Measurements from ENCODE around the gene CPT1C.

CPT1C gene

DNA sequence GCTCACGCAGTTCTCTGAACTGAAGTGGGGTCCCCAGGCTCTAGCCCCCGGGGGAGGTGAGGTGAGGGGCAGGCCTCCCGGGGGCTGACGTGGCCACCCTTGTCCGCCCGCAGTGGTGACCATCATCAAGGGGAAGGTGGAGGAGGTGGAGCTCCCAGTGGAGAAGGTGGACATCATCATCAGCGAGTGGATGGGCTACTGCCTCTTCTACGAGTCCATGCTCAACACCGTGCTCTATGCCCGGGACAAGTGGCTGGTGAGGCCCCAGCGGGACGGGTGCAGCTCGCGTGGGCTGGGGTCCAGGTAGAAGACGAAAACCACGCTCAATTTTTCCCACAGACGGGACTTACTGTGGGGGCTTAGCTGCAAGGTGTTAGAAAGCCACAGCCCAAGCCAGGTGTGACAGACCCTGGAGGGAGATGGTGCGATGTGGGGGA, 7.1 kb upstream of the CPT1C start:
- DNase-seq: no peak

GRCh38 chr19:49684251-49684982, 6.5 kb upstream of the CPT1C start:
- DNase-seq: no peak

- DNase-seq: no peak
Observed at GRCh38 chr19:49684983-49685553, 5.8 kb upstream of the CPT1C start.

DNA sequence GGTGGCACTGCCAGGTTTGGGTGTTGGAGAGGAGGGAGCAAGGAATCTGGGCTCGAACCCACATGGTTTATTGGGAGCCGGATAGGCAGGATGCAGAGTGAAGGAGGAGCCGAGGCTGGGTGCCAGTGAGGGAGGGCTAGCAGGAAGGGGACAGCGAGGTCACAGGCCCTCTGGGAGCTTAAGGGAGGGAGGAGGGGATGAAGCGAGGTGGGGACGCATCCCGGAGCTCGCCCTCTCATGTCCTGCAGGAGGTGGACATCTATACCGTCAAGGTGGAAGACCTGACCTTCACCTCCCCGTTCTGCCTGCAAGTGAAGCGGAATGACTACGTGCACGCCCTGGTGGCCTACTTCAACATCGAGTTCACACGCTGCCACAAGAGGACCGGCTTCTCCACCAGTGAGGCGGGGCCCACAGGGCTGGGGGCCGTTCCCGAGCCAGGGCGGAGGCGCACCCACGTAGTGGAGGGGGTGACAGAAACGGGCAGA, 5.0 kb upstream of the CPT1C start:
- DNase-seq: no peak

GRCh38 chr19:49686503-49687088, 4.3 kb upstream of the CPT1C start:
- DNase-seq: no peak

GRCh38 chr19:49687150-49687549, 3.8 kb upstream of the CPT1C start:
- no peak for DNase-seq

GRCh38 chr19:49687566-49688316, 3.2 kb upstream of the CPT1C start:
- DNase-seq: no peak

DNA sequence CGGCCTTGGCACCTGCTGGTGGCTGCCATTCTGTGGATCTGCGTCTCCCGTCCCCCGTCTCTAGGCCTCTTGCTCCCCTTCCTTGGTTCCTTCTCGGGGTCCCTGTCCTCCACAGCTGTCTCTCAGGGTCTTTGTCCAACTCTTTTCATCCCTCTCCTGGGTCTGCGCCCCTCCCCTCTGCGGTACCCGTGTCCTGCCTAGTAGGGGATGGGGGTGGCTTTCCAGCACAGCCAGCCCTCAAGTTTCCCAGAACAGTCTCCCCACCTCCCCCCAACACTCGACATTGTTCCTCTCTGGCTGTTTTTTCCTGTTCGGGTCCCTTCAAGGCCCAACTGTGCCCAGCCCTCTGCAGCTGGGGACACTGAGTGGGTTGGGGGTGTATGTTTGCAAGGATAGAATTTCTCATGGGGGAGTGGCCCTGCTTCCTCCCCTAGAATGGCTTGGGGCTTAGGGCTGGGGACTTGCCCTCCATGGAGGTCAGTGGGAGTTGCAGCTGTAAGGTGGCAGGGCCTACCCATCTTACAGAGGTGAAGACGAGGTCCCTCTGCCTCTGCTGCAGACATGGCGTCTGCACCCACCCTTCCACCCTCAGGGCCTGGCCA, 2.3 kb upstream of the CPT1C start:
- DNase-seq: no peak

DNA sequence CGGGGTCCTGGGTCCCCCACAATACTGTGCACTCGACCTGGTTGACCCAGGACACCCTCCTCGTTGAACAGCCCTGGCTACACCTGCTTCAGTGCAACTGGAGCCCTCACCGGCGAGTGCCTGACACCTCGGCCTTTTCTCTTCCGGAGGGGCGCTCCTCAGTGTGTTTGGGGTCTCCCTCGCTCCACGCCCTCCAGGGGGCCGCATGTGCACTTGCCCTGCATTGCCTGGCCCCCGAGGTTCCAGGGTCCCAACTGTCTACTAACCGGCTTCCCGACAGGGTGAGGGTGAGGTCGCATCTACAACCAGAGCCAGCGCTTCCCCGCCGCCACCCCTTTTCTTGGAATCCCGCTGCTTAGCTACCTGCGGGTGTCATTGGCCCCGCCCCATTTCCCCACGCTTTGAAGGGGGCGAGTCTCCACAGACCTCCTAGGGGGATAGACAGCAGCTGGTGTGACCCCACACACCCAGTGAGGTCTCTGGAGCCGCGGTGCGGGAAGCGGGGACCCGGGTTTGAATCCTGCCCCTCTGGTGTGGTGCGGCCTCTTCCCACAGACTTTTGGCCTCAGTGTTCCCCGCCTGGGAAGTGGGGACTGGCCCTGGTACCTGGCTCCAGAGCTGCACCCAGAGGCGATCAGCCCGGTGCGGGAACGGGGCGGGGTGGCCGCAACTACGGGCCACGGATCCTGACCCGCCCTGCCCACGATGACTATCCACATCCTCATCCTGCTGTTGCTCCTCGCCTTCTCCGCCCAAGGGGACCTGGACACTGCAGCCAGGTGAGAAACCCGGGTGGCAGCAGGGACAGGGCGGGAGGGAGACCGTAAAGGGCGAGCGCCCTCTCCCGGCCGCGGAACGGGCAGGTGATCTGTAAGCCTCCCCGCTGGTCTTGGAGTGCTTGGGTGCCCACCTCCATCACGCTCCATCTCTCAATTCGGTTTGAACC, 1.5 kb upstream of the CPT1C start, which contains the start of gene ADM5:
TSS of gene ADM5 (plus strand) at position 462 of the 946 bp plus-strand sequence. CDS start at position 706, 244 bp downstream.
- DNase-seq: peak in 1 of 2 experiments; percentile 55

- no peak for DNase-seq
Observed at GRCh38 chr19:49690079-49690655, 749 bp upstream of the CPT1C start.

DNA sequence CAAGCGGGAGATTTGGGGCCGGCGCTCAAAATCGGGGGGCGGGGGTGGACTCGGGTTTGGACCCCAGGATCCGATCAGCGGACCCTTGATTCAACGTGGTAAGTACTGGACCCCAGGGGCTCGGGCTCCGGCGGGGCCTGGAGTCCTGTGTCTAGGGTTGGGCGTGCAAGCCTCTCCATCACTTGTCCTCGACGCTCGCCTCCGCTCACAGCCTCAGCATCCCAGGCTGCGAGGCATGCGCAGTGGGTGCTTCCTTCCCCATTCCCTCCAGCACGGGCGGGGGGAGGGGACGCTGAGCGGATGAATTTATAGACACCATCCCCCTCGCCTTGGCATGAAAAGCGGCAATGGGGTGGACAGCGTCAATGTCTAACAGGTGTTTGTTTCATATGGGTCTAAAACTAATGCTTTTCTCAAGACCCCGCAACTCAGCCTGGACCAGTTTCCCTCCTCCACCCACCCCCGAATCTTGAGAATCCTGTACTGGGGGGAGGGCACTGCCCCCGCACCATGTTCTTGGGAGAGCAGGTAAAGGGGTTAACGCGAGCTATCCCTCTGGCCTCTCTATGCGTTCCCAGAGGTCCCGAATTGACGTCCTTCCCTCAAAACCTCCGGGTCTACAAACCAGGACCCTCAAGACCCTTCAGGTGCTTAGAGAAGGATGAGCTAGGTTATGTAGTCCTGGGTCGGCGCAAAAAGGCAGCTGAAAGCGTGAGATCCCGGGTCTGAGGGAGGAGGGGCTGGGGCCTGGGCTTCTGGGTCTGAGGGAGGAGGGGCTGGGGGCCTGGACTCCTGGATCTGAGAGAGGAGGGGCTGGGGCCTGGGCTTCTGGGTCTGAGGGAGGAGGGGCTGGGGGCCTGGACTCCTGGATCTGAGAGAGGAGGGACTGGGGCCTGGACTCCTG, 579 bp downstream of the CPT1C start:
- DNase-seq: peak in 1 of 2 experiments; percentile 26

DNA sequence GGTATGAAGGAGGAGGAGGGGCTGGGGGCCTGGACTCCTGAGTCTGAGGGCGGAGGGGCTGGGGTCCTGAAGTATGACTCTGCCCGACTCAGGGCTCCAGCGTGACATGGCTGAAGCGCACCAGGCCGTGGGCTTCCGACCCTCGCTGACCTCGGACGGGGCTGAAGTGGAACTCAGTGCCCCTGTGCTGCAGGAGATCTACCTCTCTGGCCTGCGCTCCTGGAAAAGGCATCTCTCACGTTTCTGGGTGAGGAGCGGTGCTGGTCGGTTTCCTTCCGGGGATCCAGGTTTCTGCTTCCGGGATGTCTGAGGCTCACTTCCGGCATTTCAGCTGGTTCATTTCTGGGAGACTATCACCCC, 1.2 kb downstream of the CPT1C start:
- DNase-seq: no peak

GRCh38 chr19:49696115-49696514, 5.2 kb downstream of the CPT1C start:
- DNase-seq: no peak

DNA sequence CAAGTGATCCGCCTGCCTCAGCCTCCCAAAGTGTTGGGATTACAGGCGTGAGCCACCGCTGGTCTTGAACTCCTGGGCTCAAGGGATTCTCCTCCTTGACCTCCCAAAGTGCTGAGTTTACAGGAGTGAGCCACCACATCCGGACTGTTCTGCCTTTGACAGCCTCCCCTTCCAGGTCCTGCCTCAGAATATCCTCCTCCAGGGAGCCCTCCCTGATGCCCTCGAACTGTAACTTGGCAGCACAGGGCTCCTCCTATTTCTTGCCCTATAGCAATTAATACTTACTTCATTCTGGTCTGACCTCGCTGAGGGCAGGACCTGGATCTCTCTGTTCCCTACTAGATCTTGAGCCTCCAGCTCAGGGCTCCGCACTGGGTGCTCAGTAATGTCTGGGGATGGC, 5.9 kb downstream of the CPT1C start:
- DNase-seq: no peak

DNA sequence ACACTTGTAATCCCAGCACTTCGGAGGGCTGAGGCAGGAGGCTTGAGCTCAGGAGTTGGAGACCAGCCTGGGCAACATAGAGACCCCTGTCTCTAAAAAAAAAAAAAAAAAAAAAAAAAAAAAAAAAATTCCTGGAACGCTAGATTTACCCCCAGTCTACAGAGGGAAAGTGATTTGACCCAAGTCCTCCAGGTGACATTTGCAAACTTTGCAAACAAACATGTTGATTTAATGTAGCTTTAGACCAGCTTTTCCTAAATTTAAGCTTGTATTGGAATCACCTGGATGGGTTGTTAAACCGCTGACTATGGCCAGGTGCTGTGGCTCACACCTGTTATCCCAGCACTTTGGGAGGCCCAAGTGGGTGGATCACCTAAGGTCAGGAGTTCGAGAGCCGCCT, 8.4 kb downstream of the CPT1C start:
- no peak for DNase-seq

DNA sequence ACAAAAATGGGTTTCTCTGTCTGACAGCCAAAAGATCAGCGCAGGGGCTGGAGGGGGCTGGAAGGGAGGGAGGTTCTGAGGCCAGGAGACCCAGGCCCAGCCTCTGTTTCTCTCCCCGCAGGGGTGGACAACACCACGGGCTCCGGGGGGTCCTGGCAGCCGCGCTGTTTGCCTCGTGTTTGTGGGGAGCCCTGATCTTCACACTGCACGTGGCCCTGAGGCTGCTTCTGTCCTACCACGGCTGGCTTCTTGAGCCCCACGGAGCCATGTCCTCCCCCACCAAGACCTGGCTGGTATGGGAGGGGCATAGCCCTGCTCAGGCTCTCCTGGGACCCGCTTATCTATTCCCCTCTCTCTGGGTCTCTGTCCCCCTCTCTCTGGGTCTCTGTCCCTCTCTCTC, 9.6 kb downstream of the CPT1C start:
- DNase-seq: no peak

DNA sequence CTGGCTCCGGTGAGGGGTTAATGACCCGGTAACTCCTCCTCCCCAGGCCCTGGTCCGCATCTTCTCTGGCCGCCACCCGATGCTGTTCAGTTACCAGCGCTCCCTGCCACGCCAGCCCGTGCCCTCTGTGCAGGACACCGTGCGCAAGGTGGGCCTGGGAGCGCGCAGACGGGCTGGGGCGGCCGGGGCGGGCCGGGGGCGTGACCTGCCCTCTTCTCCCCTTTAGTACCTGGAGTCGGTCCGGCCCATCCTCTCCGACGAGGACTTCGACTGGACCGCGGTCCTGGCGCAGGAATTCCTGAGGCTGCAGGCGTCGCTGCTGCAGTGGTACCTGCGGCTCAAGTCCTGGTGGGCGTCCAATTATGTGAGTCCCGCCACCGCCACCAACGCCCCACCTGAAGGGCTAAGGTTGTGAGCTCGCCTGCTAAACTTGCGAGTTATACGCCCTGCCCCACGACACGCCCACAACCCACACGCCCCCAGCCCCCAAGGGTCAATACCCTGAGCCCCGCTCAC, 10.4 kb downstream of the CPT1C start:
- DNase-seq: no peak

- DNase-seq: no peak
Observed at GRCh38 chr19:49704888-49705642, 14.1 kb downstream of the CPT1C start.

GRCh38 chr19:49705919-49706318, 15.0 kb downstream of the CPT1C start:
- no peak for DNase-seq

Measured in stimulated activated CD4-positive, alpha-beta T cell treated with anti-CD3 and anti-CD28 coated beads, Interleukin-4, amount 100 ng/mL, for 4 hours (primary cell).